DND-41 (cell line): ENCODE measurements around the gene INMT.

ENCODE experiments used
- EZH2 ChIP-seq: IDR thresholded peaks from 3 replicates; pipeline ENCODE4 v1.6.1; 2012; ENCODE audit warnings: borderline replicate concordance, low read depth, mild to moderate bottlenecking, moderate library complexity, low read length, inconsistent platforms; ENCODE audit not compliant: severe bottlenecking
- TF ChIP-seq, protein P1 (sequence below): IDR thresholded peaks from 2 replicates; pipeline ENCODE4 v1.5.1; 2012; ENCODE audit warnings: borderline replicate concordance, low read length, moderate library complexity, mild to moderate bottlenecking; ENCODE audit not compliant: poor library complexity, severe bottlenecking; ENCODE audit errors: extremely low read depth

- TF ChIP-seq, protein P1, sequence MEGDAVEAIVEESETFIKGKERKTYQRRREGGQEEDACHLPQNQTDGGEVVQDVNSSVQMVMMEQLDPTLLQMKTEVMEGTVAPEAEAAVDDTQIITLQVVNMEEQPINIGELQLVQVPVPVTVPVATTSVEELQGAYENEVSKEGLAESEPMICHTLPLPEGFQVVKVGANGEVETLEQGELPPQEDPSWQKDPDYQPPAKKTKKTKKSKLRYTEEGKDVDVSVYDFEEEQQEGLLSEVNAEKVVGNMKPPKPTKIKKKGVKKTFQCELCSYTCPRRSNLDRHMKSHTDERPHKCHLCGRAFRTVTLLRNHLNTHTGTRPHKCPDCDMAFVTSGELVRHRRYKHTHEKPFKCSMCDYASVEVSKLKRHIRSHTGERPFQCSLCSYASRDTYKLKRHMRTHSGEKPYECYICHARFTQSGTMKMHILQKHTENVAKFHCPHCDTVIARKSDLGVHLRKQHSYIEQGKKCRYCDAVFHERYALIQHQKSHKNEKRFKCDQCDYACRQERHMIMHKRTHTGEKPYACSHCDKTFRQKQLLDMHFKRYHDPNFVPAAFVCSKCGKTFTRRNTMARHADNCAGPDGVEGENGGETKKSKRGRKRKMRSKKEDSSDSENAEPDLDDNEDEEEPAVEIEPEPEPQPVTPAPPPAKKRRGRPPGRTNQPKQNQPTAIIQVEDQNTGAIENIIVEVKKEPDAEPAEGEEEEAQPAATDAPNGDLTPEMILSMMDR, result no peak
- TF ChIP-seq EZH2, result no peak
Observed at GRCh38 chr7:30757342-30757692, 5.4 kb downstream of the INMT start.
